ENCODE data around the gene TCEAL5.

TCEAL5 gene

DNA sequence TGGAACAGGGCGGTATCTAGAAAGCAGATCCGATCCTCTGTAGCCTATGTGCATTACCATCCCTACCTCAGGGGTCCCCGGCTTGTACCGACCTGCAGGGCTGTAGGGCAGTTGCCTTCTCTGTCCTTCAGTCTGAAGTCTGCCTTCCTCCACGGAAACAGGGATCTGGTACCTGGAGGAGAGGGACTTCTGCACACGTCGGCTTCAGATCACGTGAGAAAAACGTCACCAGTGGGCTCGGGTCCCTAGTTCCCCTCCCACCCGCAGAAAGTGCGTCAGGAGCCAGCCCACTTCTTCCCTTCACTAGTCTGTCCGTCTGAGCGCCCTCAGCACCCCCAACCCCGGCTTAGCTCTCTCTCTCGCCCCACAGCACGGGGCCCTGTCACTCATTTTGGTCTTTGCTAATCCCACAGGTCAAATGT is at the start of gene TCEAL5:
TCEAL5 (minus strand) TSS at position 170 of the 422 bp plus-strand sequence. CDS start 2,187 bp downstream, outside the sequence.
- H4K20me1 ChIP-seq (ENCODE audit: insufficient read depth, low read length), result no peaks in the 10 kb centered on the region
- H3F3A ChIP-seq (ENCODE audit: insufficient read depth, low read length), result no peaks in the 10 kb centered on the region
- H3K79me2 ChIP-seq (ENCODE audit: low read length), result no peaks in the 10 kb centered on the region
- H3K27ac ChIP-seq (ENCODE audit: low read length), result no peak within 1 kb of the TSS
- no peaks in the 10 kb centered on the region for H3K9me3 ChIP-seq (replicated peaks; ENCODE audit: insufficient read depth, low read length)
- H3K36me3 ChIP-seq (replicated peaks; ENCODE audit: insufficient read depth, low read length), result no peaks in the 10 kb centered on the region
- no peak within 1 kb of the TSS for H3K9ac ChIP-seq (ENCODE audit: low read length)
- H2AFZ ChIP-seq (ENCODE audit: low read length), result no peak within 1 kb of the TSS
- H3K4me1 ChIP-seq (ENCODE audit: low read length), result no peaks in the 10 kb centered on the region
- H3K4me3 ChIP-seq (ENCODE audit: low read length), result no peak within 1 kb of the TSS
- no peaks in the 10 kb centered on the region for H3K27me3 ChIP-seq (replicated peaks; ENCODE audit: insufficient read depth, low read length)
- no peak within 1 kb of the TSS for H3K4me2 ChIP-seq (ENCODE audit: low read depth, low read length)
- no peaks in the 10 kb centered on the region for H3K9me2 ChIP-seq (replicated peaks; ENCODE audit: insufficient read depth, low read length)
- no peak for DNase-seq
- TF ChIP-seq EZH2phosphoT487 (IDR thresholded peaks at IDR 0.05; ENCODE audit: low read length), result no peak
- TF ChIP-seq EZH2 (optimal IDR thresholded peaks at IDR 0.05; ENCODE audit: low read depth, low read length), result no peak
- TF ChIP-seq, protein P1, sequence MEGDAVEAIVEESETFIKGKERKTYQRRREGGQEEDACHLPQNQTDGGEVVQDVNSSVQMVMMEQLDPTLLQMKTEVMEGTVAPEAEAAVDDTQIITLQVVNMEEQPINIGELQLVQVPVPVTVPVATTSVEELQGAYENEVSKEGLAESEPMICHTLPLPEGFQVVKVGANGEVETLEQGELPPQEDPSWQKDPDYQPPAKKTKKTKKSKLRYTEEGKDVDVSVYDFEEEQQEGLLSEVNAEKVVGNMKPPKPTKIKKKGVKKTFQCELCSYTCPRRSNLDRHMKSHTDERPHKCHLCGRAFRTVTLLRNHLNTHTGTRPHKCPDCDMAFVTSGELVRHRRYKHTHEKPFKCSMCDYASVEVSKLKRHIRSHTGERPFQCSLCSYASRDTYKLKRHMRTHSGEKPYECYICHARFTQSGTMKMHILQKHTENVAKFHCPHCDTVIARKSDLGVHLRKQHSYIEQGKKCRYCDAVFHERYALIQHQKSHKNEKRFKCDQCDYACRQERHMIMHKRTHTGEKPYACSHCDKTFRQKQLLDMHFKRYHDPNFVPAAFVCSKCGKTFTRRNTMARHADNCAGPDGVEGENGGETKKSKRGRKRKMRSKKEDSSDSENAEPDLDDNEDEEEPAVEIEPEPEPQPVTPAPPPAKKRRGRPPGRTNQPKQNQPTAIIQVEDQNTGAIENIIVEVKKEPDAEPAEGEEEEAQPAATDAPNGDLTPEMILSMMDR (IDR thresholded peaks at IDR 0.05; ENCODE audit: low read length), result no peak

DNA sequence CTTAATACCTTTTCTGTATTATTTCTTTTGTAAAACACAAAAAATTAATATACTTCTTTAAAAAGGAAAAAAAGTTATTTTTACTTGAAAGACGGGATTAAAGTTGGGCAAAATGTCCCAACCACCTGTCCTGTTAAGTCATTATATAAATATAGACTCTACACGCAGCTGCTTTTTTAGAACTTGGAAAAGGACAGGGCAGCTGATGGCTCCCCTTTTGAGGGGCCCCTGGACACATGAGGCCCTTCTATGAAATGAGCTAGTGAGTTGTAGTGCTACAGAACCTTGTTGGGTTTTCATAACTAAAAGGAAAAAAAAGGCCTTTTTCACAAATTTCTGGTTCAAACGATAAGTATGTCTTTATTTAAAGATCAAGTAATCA is 34.8 kb upstream of the TCEAL5 start:
- DNase-seq, result no peak
- H4K20me1 ChIP-seq (ENCODE audit: insufficient read depth, low read length), result no peaks in the 10 kb centered on the region
- no peak overlapping the region for H3K9ac ChIP-seq (ENCODE audit: low read length)
- no peak overlapping the region for H3K4me3 ChIP-seq (ENCODE audit: low read length)
- no peaks in the 10 kb centered on the region for H3K27me3 ChIP-seq (replicated peaks; ENCODE audit: insufficient read depth, low read length)
- no peak overlapping the region for H3K27ac ChIP-seq (ENCODE audit: low read length)
- peak overlapping the region; percentile 70; the same call in 1 of the 2 replicates for H3K4me2 ChIP-seq (ENCODE audit: low read depth, low read length)
- no peaks in the 10 kb centered on the region for H3K79me2 ChIP-seq (ENCODE audit: low read length)
- no peak for TF ChIP-seq EZH2phosphoT487 (IDR thresholded peaks at IDR 0.05; ENCODE audit: low read length)
- TF ChIP-seq, protein P1 (IDR thresholded peaks at IDR 0.05; ENCODE audit: low read length), result no peak
- no peak for TF ChIP-seq EZH2 (optimal IDR thresholded peaks at IDR 0.05; ENCODE audit: low read depth, low read length)
- H2AFZ ChIP-seq (ENCODE audit: low read length), result peak overlapping the region; percentile 80; the same call in 1 of the 2 replicates
- no peaks in the 10 kb centered on the region for H3K36me3 ChIP-seq (replicated peaks; ENCODE audit: insufficient read depth, low read length)
- H3F3A ChIP-seq (ENCODE audit: insufficient read depth, low read length), result no peaks in the 10 kb centered on the region
- H3K9me3 ChIP-seq (replicated peaks; ENCODE audit: insufficient read depth, low read length), result no peaks in the 10 kb centered on the region
- H3K9me2 ChIP-seq (replicated peaks; ENCODE audit: insufficient read depth, low read length), result no peaks in the 10 kb centered on the region
- no peaks in the 10 kb centered on the region for H3K4me1 ChIP-seq (ENCODE audit: low read length)

GRCh38 chrX:103310555-103311398 is 34.2 kb upstream of the TCEAL5 start, which contains the start of gene BEX2:
Gene BEX2, minus strand, starts transcription at chrX:103310990. Its CDS starts 1,014 bp downstream, at chrX:103309976.
- Histone ChIP-seq H3K27ac (ENCODE audit: low read length) (no peak within 1 kb of the TSS), H3K4me1 (ENCODE audit: low read length) (no peaks in the 10 kb centered on the region), H3K79me2 (ENCODE audit: low read length) (no peaks in the 10 kb centered on the region), H3K9ac (ENCODE audit: low read length) (peak within 1 kb of the TSS; percentile 64; the same call in 1 of the 2 replicates), H3K9me2 (replicated peaks; ENCODE audit: insufficient read depth, low read length) (no peaks in the 10 kb centered on the region), H3K36me3 (replicated peaks; ENCODE audit: insufficient read depth, low read length) (no peaks in the 10 kb centered on the region), H3K27me3 (replicated peaks; ENCODE audit: insufficient read depth, low read length) (no peaks in the 10 kb centered on the region), H3K4me2 (ENCODE audit: low read depth, low read length) (peak within 1 kb of the TSS; percentile 70), H2AFZ (ENCODE audit: low read length) (peak within 1 kb of the TSS; percentile 80), H3F3A (ENCODE audit: insufficient read depth, low read length) (no peaks in the 10 kb centered on the region), H4K20me1 (ENCODE audit: insufficient read depth, low read length) (no peaks in the 10 kb centered on the region), H3K4me3 (ENCODE audit: low read length) (peak within 1 kb of the TSS; percentile 69), H3K9me3 (replicated peaks; ENCODE audit: insufficient read depth, low read length) (no peaks in the 10 kb centered on the region)
- TF ChIP-seq EZH2 (optimal IDR thresholded peaks at IDR 0.05; ENCODE audit: low read depth, low read length), result no peak
- TF ChIP-seq, protein P1 (IDR thresholded peaks at IDR 0.05; ENCODE audit: low read length), result no peak
- no peak for TF ChIP-seq EZH2phosphoT487 (IDR thresholded peaks at IDR 0.05; ENCODE audit: low read length)
- DNase-seq, result peak; percentile 77
